GM12865 (cell line): ENCODE results near the gene DISP3.

Source experiments
- DNase-seq: peaks from one replicate; pipeline ENCODE4 v3.0.0; 2010; ENCODE audit warnings: low read depth
- H3K4me3 ChIP-seq: 2 replicates; pipeline ENCODE4 v1.5.1; 2011; ENCODE audit warnings: mild to moderate bottlenecking, low read depth, low read length, control low read depth
- TF ChIP-seq, protein P1 (sequence below): IDR thresholded peaks from 2 replicates; pipeline ENCODE4 v1.5.1; 2011; ENCODE audit warnings: low read length, control low read depth, low read depth, inconsistent platforms; ENCODE audit not compliant: insufficient read depth; ENCODE audit errors: missing control alignments

Gene DISP3

DNA sequence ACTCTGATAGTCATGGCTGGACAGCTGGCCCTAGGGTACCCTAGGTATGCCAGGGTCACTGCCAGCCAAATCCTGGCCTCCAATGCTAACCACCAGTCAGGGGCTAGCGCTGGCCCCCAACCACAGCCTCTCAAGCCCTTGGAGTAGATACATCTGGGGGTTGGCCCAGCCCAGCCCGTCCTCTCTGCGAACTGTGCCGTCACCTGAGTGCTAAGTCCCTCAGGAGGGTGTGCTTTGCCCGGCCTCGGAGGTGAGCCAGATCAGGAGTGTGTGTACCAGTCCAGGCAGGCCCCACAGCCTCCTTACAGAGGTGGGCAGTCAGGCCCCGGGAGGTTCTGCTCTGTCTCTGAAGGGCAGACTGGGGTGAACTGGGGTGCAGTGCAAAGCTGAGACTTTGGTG, 34.0 kb upstream of the DISP3 start:
- TF ChIP-seq, protein P1, sequence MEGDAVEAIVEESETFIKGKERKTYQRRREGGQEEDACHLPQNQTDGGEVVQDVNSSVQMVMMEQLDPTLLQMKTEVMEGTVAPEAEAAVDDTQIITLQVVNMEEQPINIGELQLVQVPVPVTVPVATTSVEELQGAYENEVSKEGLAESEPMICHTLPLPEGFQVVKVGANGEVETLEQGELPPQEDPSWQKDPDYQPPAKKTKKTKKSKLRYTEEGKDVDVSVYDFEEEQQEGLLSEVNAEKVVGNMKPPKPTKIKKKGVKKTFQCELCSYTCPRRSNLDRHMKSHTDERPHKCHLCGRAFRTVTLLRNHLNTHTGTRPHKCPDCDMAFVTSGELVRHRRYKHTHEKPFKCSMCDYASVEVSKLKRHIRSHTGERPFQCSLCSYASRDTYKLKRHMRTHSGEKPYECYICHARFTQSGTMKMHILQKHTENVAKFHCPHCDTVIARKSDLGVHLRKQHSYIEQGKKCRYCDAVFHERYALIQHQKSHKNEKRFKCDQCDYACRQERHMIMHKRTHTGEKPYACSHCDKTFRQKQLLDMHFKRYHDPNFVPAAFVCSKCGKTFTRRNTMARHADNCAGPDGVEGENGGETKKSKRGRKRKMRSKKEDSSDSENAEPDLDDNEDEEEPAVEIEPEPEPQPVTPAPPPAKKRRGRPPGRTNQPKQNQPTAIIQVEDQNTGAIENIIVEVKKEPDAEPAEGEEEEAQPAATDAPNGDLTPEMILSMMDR: no peak
- no peak for DNase-seq
- no peak overlapping the region for H3K4me3 ChIP-seq

DNA sequence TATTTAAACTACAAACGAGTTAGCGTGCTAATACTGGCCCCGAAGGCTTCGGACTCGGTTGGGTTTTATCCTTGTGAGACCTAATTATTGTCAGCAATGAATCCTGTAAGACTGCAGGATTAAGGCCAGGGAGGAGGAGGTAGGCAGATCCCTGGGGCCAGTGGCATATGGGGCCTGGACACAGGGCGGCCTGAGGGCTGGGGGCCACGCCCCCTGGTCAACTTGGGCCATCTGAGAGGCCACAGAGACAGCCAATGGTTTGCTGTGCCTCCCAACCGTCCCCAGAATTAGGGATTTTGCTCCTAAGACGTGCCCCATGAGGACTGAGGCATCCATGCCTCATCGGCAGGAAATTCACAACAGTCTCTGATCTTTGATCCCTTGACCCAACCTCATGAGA, 31.1 kb upstream of the DISP3 start:
- TF ChIP-seq, protein P1: no peak
- no peak overlapping the region for H3K4me3 ChIP-seq
- DNase-seq: no peak

DNA sequence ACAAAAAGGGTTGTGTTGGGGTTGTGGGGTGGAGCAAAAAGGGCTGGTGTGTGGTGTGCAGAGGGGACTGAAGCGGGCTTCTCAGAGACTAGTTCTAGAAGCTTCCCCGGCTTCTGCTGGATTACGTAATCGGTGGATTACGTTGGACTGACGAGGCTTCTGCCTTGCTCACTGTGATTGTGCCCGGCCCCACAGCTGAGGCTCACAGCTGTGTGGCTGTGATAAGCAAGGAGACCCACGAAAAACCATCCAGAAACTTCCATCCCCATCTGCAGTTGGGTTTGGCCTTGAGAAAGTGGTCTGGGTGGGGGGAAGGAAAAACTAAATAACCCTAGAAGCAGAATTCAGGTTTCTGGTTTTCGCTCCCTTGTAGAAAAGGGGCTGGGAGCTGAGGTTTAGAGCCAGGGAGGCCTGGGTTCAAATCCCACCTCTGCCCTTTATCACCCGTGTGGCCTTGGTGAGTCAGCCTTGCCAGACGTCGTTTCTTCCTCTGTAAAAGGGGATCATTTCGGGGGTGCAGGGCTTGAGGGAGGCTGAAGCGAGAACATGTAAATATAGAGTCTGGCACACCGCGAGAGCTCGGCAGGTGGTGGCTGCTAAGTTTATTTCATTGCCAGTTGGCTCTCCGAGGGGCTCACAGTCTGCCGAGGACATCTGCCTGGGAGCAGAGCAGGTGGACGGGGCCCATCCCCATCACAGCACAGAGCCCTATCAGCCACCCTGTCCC, 30.4 kb upstream of the DISP3 start:
- TF ChIP-seq, protein P1: no peak

DNA sequence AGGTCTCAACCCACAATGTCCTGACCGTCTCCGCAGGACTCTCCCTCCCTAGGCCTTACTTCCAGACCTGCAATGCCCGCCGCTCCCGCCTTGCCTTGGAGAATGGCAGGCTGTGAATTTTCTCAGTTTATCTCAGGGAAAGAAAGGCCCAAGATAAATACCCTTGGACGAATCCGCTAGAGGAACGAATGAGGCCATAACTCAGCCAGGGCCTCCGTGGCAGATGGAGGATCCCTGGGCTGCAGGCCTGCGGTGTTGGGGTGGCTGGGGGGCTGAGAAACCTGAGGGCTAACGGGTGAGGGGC, 29.9 kb upstream of the DISP3 start:
- no peak for DNase-seq

More for the DNA sequence above, 30.4 kb upstream of the DISP3 start:
- DNase-seq: no peak
- no peak overlapping the region for H3K4me3 ChIP-seq

DNA sequence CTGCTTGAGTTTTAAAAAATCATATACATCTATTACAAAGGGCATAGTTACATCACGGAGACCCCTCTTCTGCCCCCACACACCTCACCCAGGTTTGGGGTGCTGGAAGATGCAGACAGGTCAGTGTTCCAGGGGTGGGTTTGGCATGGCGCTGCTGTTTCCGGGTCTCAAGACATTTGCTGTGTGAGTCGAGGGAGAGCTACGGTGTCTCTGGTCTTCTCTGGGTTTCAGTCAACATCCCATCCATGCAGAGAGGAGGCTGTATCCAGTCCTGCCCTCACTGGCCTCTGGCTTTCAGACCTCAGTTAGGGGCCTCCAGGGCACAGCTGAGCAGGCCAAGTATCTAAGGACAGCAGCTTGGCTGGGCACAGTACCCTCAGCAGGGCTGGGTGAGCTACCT, 28.6 kb upstream of the DISP3 start:
- TF ChIP-seq, protein P1: no peak
- no peak overlapping the region for H3K4me3 ChIP-seq
- DNase-seq: no peak

More for the DNA sequence above, 29.9 kb upstream of the DISP3 start:
- TF ChIP-seq, protein P1: no peak
- no peak overlapping the region for H3K4me3 ChIP-seq

DNA sequence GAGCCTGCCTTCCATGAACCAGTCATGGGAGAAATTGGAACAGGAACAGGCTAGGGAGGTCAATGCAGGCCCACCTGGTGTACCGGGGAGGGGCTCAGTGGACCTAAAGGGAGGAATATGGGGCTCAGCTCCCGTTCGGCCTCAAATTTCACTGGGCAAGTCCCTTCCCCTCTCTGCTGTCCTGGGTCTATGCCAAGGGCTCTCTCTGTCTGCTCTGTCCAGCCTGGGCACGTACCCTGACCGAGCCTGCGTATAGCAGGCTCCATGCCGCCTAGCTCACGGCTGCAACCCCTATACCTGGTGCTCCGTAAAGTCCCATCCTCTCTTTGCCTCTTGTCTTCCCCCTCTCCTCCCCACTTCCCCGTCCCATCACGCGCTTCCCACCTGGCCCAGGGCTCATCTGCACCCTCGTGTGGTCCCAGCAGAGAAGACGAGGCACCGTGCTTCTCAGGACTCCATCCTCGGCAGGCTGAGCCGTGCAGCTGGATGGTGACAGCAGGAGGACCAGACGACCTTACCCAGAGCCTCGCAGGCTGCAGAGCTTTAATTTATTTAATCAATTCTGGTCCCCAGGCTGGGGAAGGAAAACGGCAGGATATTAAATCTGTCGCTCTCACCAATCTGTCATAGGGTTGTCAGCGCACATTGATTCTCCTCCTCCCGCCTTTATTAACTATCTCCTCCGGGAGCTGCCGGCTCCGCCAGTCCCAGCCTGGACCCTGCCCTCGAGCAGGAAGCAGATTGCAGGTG, 25.0 kb upstream of the DISP3 start:
- no peak for DNase-seq
- TF ChIP-seq, protein P1: no peak
- H3K4me3 ChIP-seq: no peak overlapping the region

DNA sequence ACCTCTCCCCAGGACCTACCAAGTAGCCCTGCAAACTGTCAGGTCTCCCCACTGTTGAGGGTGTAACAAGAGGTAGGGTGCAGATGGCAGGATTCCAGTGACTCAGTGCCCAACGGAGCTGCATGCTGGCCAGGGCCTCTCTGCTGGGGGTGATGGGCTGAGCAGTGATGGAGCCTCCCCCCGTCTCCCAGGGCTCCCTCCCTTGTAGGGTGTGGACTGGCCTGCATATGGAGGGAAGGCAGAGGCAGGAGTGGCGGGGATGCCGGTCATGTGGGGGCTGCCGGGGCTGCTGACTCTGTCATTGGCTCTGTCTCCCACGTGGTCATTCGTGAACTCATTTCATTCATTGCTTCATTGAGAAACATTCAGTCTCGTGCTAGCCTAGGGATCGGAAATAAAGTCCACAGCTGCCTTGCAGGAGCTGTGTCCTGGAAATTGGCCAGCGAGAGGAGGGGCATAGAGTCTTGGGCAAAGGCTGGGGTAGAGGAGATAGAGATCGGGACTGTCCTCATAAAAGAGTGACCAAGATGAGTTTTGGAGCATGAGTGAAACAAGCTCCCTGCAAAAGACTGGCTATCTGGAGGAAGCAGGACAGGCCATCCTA, 22.9 kb upstream of the DISP3 start:
- no peak overlapping the region for H3K4me3 ChIP-seq
- DNase-seq: no peak
- TF ChIP-seq, protein P1: no peak
